Stimulated activated CD4-positive, alpha-beta T cell treated with anti-CD3 and anti-CD28 coated beads, Interleukin-1b, Interleukin-23, amount 100 ng/mL, for 48 hours (primary cell): ENCODE measurements around the gene DOCK9.
A peak's percentile ranks its signal among the peaks of the same experiment; 100 is the strongest.

Experiments used
- DNase-seq: peaks from one replicate; pipeline ENCODE4 v3.0.0-alpha.2; 2020

Gene DOCK9

GRCh38 chr13:98941536-98941935 lies 36.3 kb downstream of the DOCK9 start:
- no peak for DNase-seq

GRCh38 chr13:98941126-98941525 lies 36.7 kb downstream of the DOCK9 start:
- no peak for DNase-seq

GRCh38 chr13:98940325-98941001 lies 37.4 kb downstream of the DOCK9 start:
- DNase-seq = no peak

GRCh38 chr13:98939660-98940191 lies 38.1 kb downstream of the DOCK9 start:
- DNase-seq = no peak

GRCh38 chr13:98938801-98939200 lies 39.1 kb downstream of the DOCK9 start:
- no peak for DNase-seq

- no peak for DNase-seq
Measured at GRCh38 chr13:98937911-98938381, 39.9 kb downstream of the DOCK9 start.

- no peak for DNase-seq
Measured at GRCh38 chr13:98934243-98934642, 43.6 kb downstream of the DOCK9 start.

GRCh38 chr13:98930151-98930591 lies 47.7 kb downstream of the DOCK9 start:
- no peak for DNase-seq

- no peak for DNase-seq
Measured at GRCh38 chr13:98927951-98928927, 49.6 kb downstream of the DOCK9 start.

GRCh38 chr13:98925949-98926348 lies 51.9 kb downstream of the DOCK9 start:
- DNase-seq = no peak

- DNase-seq = no peak
Measured at GRCh38 chr13:98923641-98924397, 54.0 kb downstream of the DOCK9 start.

- DNase-seq = no peak
Measured at GRCh38 chr13:98922306-98922705, 55.6 kb downstream of the DOCK9 start.

- no peak for DNase-seq
Measured at GRCh38 chr13:98921786-98922185, 56.1 kb downstream of the DOCK9 start.

GRCh38 chr13:98921015-98921580 lies 56.8 kb downstream of the DOCK9 start:
- DNase-seq = no peak

- DNase-seq = peak; percentile 61
Measured at GRCh38 chr13:98919566-98919965, 58.3 kb downstream of the DOCK9 start.

GRCh38 chr13:98918771-98919170 lies 59.1 kb downstream of the DOCK9 start:
- no peak for DNase-seq

GRCh38 chr13:98917116-98917515 lies 60.7 kb downstream of the DOCK9 start:
- no peak for DNase-seq

- DNase-seq = no peak
Measured at GRCh38 chr13:98916403-98916802, 61.5 kb downstream of the DOCK9 start.

- no peak for DNase-seq
Measured at GRCh38 chr13:98915981-98916380, 61.9 kb downstream of the DOCK9 start.

GRCh38 chr13:98915563-98915962 lies 62.3 kb downstream of the DOCK9 start:
- DNase-seq = no peak

GRCh38 chr13:98913741-98914140 lies 64.1 kb downstream of the DOCK9 start:
- no peak for DNase-seq

GRCh38 chr13:98912846-98913245 lies 65.0 kb downstream of the DOCK9 start:
- DNase-seq = no peak
